ENCODE measurements around the gene DAPK1.

Gene DAPK1

GRCh38 chr9:87675906-87676515, 178.3 kb downstream of the DAPK1 start:
- TF ChIP-seq SNAI2 (CRISPR knock-in tag; IDR thresholded peaks at IDR 0.05) (no peak), ZFP30 (CRISPR knock-in tag; IDR thresholded peaks at IDR 0.05) (no peak), ZNF8 (CRISPR knock-in tag; IDR thresholded peaks at IDR 0.05) (no peak), CSRNP3 (CRISPR knock-in tag; IDR thresholded peaks at IDR 0.05) (no peak), OSR1 (CRISPR knock-in tag; IDR thresholded peaks at IDR 0.05) (no peak), PPARA (CRISPR knock-in tag; IDR thresholded peaks at IDR 0.05; ENCODE audit: borderline replicate concordance) (no peak), CSDC2 (CRISPR knock-in tag; IDR thresholded peaks at IDR 0.05) (no peak), RARB (CRISPR knock-in tag; IDR thresholded peaks at IDR 0.05) (no peak), ESRRG (CRISPR knock-in tag; IDR thresholded peaks at IDR 0.05) (no peak), TOX (CRISPR knock-in tag; IDR thresholded peaks at IDR 0.05; ENCODE audit: borderline replicate concordance) (no peak), TSHZ2 (CRISPR knock-in tag; IDR thresholded peaks at IDR 0.05) (no peak), ARNTL (CRISPR knock-in tag; IDR thresholded peaks at IDR 0.05; ENCODE audit: borderline replicate concordance, low read depth) (no peak), ZNF565 (CRISPR knock-in tag; conservative IDR thresholded peaks at IDR 0.05; ENCODE audit: low read depth) (no peak), PATZ1 (CRISPR knock-in tag; IDR thresholded peaks at IDR 0.05; ENCODE audit: borderline replicate concordance) (no peak), ZC3H10 (CRISPR knock-in tag; IDR thresholded peaks at IDR 0.05) (no peak), TCF4 (CRISPR knock-in tag; IDR thresholded peaks at IDR 0.05; ENCODE audit: borderline replicate concordance) (no peak), POU6F1 (CRISPR knock-in tag; IDR thresholded peaks at IDR 0.05; ENCODE audit: borderline replicate concordance, low read depth) (no peak), BACH2 (CRISPR knock-in tag; IDR thresholded peaks at IDR 0.05; ENCODE audit: borderline replicate concordance) (no peak), ZNF70 (CRISPR knock-in tag; IDR thresholded peaks at IDR 0.05) (no peak), GLIS3 (CRISPR knock-in tag; IDR thresholded peaks at IDR 0.05) (no peak)
- ATAC-seq: no peak

- TF ChIP-seq TOX (CRISPR knock-in tag; IDR thresholded peaks at IDR 0.05; ENCODE audit: borderline replicate concordance) (no peak), ZFP3 (CRISPR knock-in tag; IDR thresholded peaks at IDR 0.05) (no peak), TCF4 (CRISPR knock-in tag; IDR thresholded peaks at IDR 0.05; ENCODE audit: borderline replicate concordance) (no peak), CSDC2 (CRISPR knock-in tag; IDR thresholded peaks at IDR 0.05) (no peak), GLIS3 (CRISPR knock-in tag; IDR thresholded peaks at IDR 0.05) (no peak), CREB5 (CRISPR knock-in tag; IDR thresholded peaks at IDR 0.05; ENCODE audit: low read depth) (no peak), PATZ1 (CRISPR knock-in tag; IDR thresholded peaks at IDR 0.05; ENCODE audit: borderline replicate concordance) (no peak)
- no peak for ATAC-seq
These were observed 179.5 kb downstream of the DAPK1 start for GRCh38 chr9:87676976-87677775.

Data from SK-N-SH treated with all-trans-retinoic acid at 6 μM for 48 hours (cell line).